HG03378 (cell line): ENCODE measurements around the gene EYS.
"Not testable (repeated sequence)": the region's sequence is repeated elsewhere in the genome, so short reads cannot be mapped to it uniquely, and the experiment has no call there.

Experiments
- ATAC-seq: cut with Tn5 transposase; IDR thresholded peaks from one replicate; pipeline ENCODE4 v1.9.1; 2021; ENCODE audit warnings: mild to moderate bottlenecking, moderate library complexity; ENCODE audit not compliant: unreplicated experiment

EYS gene

GRCh38 chr6:63883597-63883996, 1823.4 kb downstream of the EYS start:
- ATAC-seq: no peak

- no peak for ATAC-seq
These were observed 1824.8 kb downstream of the EYS start for GRCh38 chr6:63882208-63882607.

- ATAC-seq: no peak
These were observed 1825.2 kb downstream of the EYS start for GRCh38 chr6:63881791-63882190.

GRCh38 chr6:63872233-63872632, 1834.8 kb downstream of the EYS start:
- no peak for ATAC-seq

GRCh38 chr6:63868351-63868750, 1838.7 kb downstream of the EYS start:
- no peak for ATAC-seq

- no peak for ATAC-seq
These were observed 1842.2 kb downstream of the EYS start for GRCh38 chr6:63864671-63865318.

- no peak for ATAC-seq
These were observed 1843.0 kb downstream of the EYS start for GRCh38 chr6:63864061-63864460.

- ATAC-seq: no peak
These were observed 1844.4 kb downstream of the EYS start for GRCh38 chr6:63862486-63863198.

GRCh38 chr6:63859528-63859927, 1847.5 kb downstream of the EYS start:
- ATAC-seq: no peak

- no peak for ATAC-seq
These were observed 1848.3 kb downstream of the EYS start for GRCh38 chr6:63858691-63859090.

- ATAC-seq: no peak
These were observed 1850.8 kb downstream of the EYS start for GRCh38 chr6:63856271-63856670.

- no peak for ATAC-seq
These were observed 1862.7 kb downstream of the EYS start for GRCh38 chr6:63844287-63844686.

GRCh38 chr6:63839485-63839884, 1867.5 kb downstream of the EYS start:
- ATAC-seq: no peak

GRCh38 chr6:63828678-63829077, 1878.3 kb downstream of the EYS start:
- not testable (repeated sequence) for ATAC-seq

GRCh38 chr6:63824722-63825121, 1882.3 kb downstream of the EYS start:
- no peak for ATAC-seq

- no peak for ATAC-seq
These were observed 1885.6 kb downstream of the EYS start for GRCh38 chr6:63821442-63821841.

- no peak for ATAC-seq
These were observed 1887.2 kb downstream of the EYS start for GRCh38 chr6:63819831-63820230.

GRCh38 chr6:63817492-63818050, 1889.5 kb downstream of the EYS start:
- ATAC-seq: no peak

- ATAC-seq: no peak
These were observed 1890.0 kb downstream of the EYS start for GRCh38 chr6:63816982-63817436.

GRCh38 chr6:63816401-63816981, 1890.5 kb downstream of the EYS start:
- ATAC-seq: no peak

GRCh38 chr6:63814459-63814858, 1892.6 kb downstream of the EYS start:
- no peak for ATAC-seq

GRCh38 chr6:63813566-63814120, 1893.4 kb downstream of the EYS start:
- ATAC-seq: no peak
